ENCODE measurements around the gene LRCH3. TPM values are rescaled to one million over a fixed set of nuclear protein-coding genes. Genes with fewer than 3 reads are reported as not detected.

Gene LRCH3
- total RNA-seq, 4 donors from 2014 or later, result 22.5 to 34.3 (median 27.7) TPM

DNA sequence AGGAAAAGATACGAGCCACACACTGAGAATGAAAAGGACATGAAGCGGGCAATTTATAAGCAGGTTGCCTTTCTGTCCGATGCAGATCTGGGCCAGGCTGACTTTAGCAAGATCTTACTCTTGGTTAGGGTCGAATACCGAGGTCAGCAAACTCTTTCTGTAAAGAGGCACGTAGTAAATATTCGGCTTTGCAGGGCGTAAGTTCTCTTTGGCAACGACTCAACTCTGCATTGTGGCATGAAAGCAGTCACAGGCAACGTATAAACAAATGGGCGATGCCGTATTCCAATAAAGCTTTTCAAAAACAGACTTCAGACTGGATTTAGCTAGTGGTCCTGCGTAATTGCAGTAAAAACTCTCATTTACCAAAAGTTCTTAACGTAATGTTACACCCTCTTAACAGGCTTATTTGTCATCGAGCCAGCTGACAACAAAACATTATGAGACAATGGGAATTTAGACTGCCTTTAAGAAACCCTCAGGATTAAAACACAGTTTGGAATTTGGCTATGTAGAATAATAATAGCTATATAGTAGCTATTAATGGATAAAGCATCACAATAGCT is 145.8 kb downstream of the LRCH3 start:
- WGBS, 2 donors, result 88 to 92% methylated on average over 15 of the region's 15 CpGs

More for the DNA sequence above, 145.8 kb downstream of the LRCH3 start:
- DNase-seq (ENCODE audit: low spot score in 2 of 2), result no peak
- intact Hi-C loops (cut with DNase I; ENCODE audit: low total_unique reads), result no loop called here
- no peak overlapping the region for H3K4me3 ChIP-seq (ENCODE audit: low read depth, poor library complexity, severe bottlenecking)
- TF ChIP-seq, protein P1, sequence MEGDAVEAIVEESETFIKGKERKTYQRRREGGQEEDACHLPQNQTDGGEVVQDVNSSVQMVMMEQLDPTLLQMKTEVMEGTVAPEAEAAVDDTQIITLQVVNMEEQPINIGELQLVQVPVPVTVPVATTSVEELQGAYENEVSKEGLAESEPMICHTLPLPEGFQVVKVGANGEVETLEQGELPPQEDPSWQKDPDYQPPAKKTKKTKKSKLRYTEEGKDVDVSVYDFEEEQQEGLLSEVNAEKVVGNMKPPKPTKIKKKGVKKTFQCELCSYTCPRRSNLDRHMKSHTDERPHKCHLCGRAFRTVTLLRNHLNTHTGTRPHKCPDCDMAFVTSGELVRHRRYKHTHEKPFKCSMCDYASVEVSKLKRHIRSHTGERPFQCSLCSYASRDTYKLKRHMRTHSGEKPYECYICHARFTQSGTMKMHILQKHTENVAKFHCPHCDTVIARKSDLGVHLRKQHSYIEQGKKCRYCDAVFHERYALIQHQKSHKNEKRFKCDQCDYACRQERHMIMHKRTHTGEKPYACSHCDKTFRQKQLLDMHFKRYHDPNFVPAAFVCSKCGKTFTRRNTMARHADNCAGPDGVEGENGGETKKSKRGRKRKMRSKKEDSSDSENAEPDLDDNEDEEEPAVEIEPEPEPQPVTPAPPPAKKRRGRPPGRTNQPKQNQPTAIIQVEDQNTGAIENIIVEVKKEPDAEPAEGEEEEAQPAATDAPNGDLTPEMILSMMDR (IDR thresholded peaks at IDR 0.05), result no peak
- no peak for TF ChIP-seq POLR2A (IDR thresholded peaks at IDR 0.05)

Other genes with a start within 250 kb of the LRCH3 start
- gene BDH1, start 235.3 kb upstream of the LRCH3 start, total RNA-seq, result 10 to 100 TPM; 56.3 to 86.1 (median 59.7) TPM
- 10 to 100 TPM; 29.1 to 50.2 (median 40.7) TPM for gene RUBCN, start 54.4 kb upstream of the LRCH3 start, total RNA-seq
- 10 to 100 TPM; 44.6 to 65.1 (median 54.3) TPM for gene FYTTD1, start 41.4 kb upstream of the LRCH3 start, total RNA-seq
- 1,000 to 10,000 TPM in 1 of 4 donors, 100 to 1,000 TPM in 3; 667 to 1,167 (median 835) TPM for gene RPL35A, start 158.9 kb downstream of the LRCH3 start, total RNA-seq
- gene LMLN, start 169.0 kb downstream of the LRCH3 start, total RNA-seq, result 10 to 100 TPM in 1 of 4 donors, 1 to 10 TPM in 3; 2.3 to 10.4 (median 3.8) TPM